Neural progenitor cell (in vitro differentiated cells): ENCODE data around the gene ZDHHC14. TPM values are rescaled to one million over a fixed set of nuclear protein-coding genes. Genes with fewer than 3 reads are reported as not detected.

ENCODE experiments used
- DNase-seq: peaks from one replicate; pipeline ENCODE4 v3.0.0-alpha.2; 2016; ENCODE audit warnings: low spot score
- H2AFZ ChIP-seq: fragments of 200-600 bp; sonication (generic); replicated peaks from 2 replicates; pipeline ENCODE4 v1.6.1; 2016; ENCODE audit warnings: antibody characterized with exemption
- H3F3A ChIP-seq: fragments of 200-600 bp; sonication (generic); 2 replicates; pipeline ENCODE4 v1.6.1; 2016; ENCODE audit warnings: antibody characterized with exemption, low read depth
- H3K27ac ChIP-seq: fragments of 200-600 bp; sonication (generic); 2 replicates; pipeline ENCODE4 v1.5.1; 2016; ENCODE audit warnings: mild to moderate bottlenecking
- H3K27me3 ChIP-seq: fragments of 200-600 bp; sonication (generic); 2 replicates; pipeline ENCODE4 v1.6.1; 2016; ENCODE audit warnings: mild to moderate bottlenecking, moderate library complexity
- H3K36me3 ChIP-seq: fragments of 200-600 bp; sonication (generic); 2 replicates; pipeline ENCODE4 v1.5.1; 2016
- H3K4me1 ChIP-seq: fragments of 200-600 bp; sonication (generic); 2 replicates; pipeline ENCODE4 v1.6.1; 2016; ENCODE audit warnings: mixed run types
- H3K4me2 ChIP-seq: fragments of 200-600 bp; sonication (generic); 2 replicates; pipeline ENCODE4 v1.6.1; 2016
- H3K4me3 ChIP-seq: fragments of 200-600 bp; sonication (generic); 2 replicates; pipeline ENCODE4 v1.5.1; 2016
- H3K79me2 ChIP-seq: fragments of 200-600 bp; sonication (generic); 2 replicates; pipeline ENCODE4 v1.6.1; 2016; ENCODE audit warnings: low read depth
- H3K9ac ChIP-seq: fragments of 200-600 bp; sonication (generic); 2 replicates; pipeline ENCODE4 v1.6.1; 2016
- H3K9me3 ChIP-seq: fragments of 200-600 bp; sonication (generic); 2 replicates; pipeline ENCODE4 v1.5.1; 2016; ENCODE audit warnings: low read depth
- H4K20me1 ChIP-seq: fragments of 200-600 bp; sonication (generic); 2 replicates; pipeline ENCODE4 v1.6.1; 2016; ENCODE audit warnings: low read depth
- H3K27ac Mint-ChIP-seq: 3 replicates; pipeline ENCODE4 v1.8.0; 2021; ENCODE audit warnings: mixed read lengths
- H3K27me3 Mint-ChIP-seq: 2 replicates; pipeline ENCODE4 v1.8.0; 2022; ENCODE audit warnings: low read depth, mild to moderate bottlenecking, inconsistent platforms, moderate library complexity, mixed read lengths; ENCODE audit not compliant: insufficient read depth
- H3K36me3 Mint-ChIP-seq: 3 replicates; pipeline ENCODE4 v1.8.0; 2021; ENCODE audit warnings: mixed read lengths
- H3K4me1 Mint-ChIP-seq: 3 replicates; pipeline ENCODE4 v1.8.0; 2021; ENCODE audit warnings: mixed read lengths
- H3K4me3 Mint-ChIP-seq: 3 replicates; pipeline ENCODE4 v1.8.0; 2021; ENCODE audit warnings: mild to moderate bottlenecking, moderate library complexity, mixed read lengths
- H3K9me3 Mint-ChIP-seq: 3 replicates; pipeline ENCODE4 v1.8.0; 2020; ENCODE audit warnings: mixed read lengths
- EZH2 ChIP-seq: fragments of 200-600 bp; sonication (generic); IDR thresholded peaks from 2 replicates; pipeline ENCODE4 v1.6.1; 2017; ENCODE audit warnings: antibody characterized with exemption, mild to moderate bottlenecking, moderate library complexity
- EZH2phosphoT487 ChIP-seq: fragments of 200-600 bp; sonication (generic); IDR thresholded peaks from 2 replicates; pipeline ENCODE4 v1.6.1; 2017; ENCODE audit warnings: antibody characterized with exemption
- total RNA-seq: library from RNA; depleted of rRNA; stranded (reverse); fragments of >200 nt; gene quantifications from 2 replicates; pipeline ENCODE4 v1.2.3, GENCODE V29; 2015; ENCODE audit warnings: low replicate concordance
- TF ChIP-seq, protein P1 (sequence below): fragments of 200-600 bp; sonication (generic); IDR thresholded peaks from 2 replicates; pipeline ENCODE4 v1.5.1; 2017; ENCODE audit warnings: antibody characterized with exemption, mild to moderate bottlenecking

ZDHHC14 gene
- total RNA-seq, 1 donor from 2014 or later: 14.5 TPM

- H3K4me3 Mint-ChIP-seq: no peak overlapping the region
- H3K4me1 Mint-ChIP-seq: peaks cover 14% of the 10 kb centered on the region
- H3K9ac ChIP-seq: no peak overlapping the region
- H3K4me1 ChIP-seq: no peaks in the 10 kb centered on the region
- no peaks in the 10 kb centered on the region for H3K36me3 ChIP-seq
- H3K27ac ChIP-seq: no peak overlapping the region
- no peaks in the 10 kb centered on the region for H4K20me1 ChIP-seq
- peaks cover 8% of the 10 kb centered on the region for H3K36me3 Mint-ChIP-seq
- no peaks in the 10 kb centered on the region for H3K79me2 ChIP-seq
- H3F3A ChIP-seq: no peaks in the 10 kb centered on the region
- peaks cover 10% of the 10 kb centered on the region for H3K9me3 Mint-ChIP-seq
- no peaks in the 10 kb centered on the region for H3K9me3 ChIP-seq
- DNase-seq: no peak
- no peak overlapping the region for H3K4me3 ChIP-seq
- no peaks in the 10 kb centered on the region for H3K27me3 ChIP-seq
- no peak overlapping the region for H3K27ac Mint-ChIP-seq
- H2AFZ ChIP-seq: no peak overlapping the region
- TF ChIP-seq EZH2 (no peak), EZH2phosphoT487 (no peak)
- TF ChIP-seq, protein P1, sequence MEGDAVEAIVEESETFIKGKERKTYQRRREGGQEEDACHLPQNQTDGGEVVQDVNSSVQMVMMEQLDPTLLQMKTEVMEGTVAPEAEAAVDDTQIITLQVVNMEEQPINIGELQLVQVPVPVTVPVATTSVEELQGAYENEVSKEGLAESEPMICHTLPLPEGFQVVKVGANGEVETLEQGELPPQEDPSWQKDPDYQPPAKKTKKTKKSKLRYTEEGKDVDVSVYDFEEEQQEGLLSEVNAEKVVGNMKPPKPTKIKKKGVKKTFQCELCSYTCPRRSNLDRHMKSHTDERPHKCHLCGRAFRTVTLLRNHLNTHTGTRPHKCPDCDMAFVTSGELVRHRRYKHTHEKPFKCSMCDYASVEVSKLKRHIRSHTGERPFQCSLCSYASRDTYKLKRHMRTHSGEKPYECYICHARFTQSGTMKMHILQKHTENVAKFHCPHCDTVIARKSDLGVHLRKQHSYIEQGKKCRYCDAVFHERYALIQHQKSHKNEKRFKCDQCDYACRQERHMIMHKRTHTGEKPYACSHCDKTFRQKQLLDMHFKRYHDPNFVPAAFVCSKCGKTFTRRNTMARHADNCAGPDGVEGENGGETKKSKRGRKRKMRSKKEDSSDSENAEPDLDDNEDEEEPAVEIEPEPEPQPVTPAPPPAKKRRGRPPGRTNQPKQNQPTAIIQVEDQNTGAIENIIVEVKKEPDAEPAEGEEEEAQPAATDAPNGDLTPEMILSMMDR: no peak
- no peak overlapping the region for H3K4me2 ChIP-seq
- H3K27me3 Mint-ChIP-seq: peaks cover 6% of the 10 kb centered on the region
Observed at GRCh38 chr6:157512382-157512682, 131.3 kb downstream of the ZDHHC14 start.

- H3K27ac ChIP-seq: no peak overlapping the region
- Mint-ChIP-seq H3K4me1 (peaks cover 18% of the 10 kb centered on the region), H3K9me3 (peaks cover 6% of the 10 kb centered on the region), H3K27me3 (peaks cover 6% of the 10 kb centered on the region), H3K27ac (no peak overlapping the region), H3K4me3 (no peak overlapping the region), H3K36me3 (peaks cover 4% of the 10 kb centered on the region)
- H3K79me2 ChIP-seq: no peaks in the 10 kb centered on the region
- H3K9me3 ChIP-seq: no peaks in the 10 kb centered on the region
- H3K4me2 ChIP-seq: no peak overlapping the region
- no peak overlapping the region for H3K4me3 ChIP-seq
- H3K4me1 ChIP-seq: no peaks in the 10 kb centered on the region
- H3F3A ChIP-seq: no peaks in the 10 kb centered on the region
- no peak overlapping the region for H3K9ac ChIP-seq
- no peaks in the 10 kb centered on the region for H3K27me3 ChIP-seq
- TF ChIP-seq EZH2phosphoT487: no peak
- TF ChIP-seq, protein P1: no peak
- no peak for TF ChIP-seq EZH2
- no peaks in the 10 kb centered on the region for H4K20me1 ChIP-seq
- H3K36me3 ChIP-seq: no peaks in the 10 kb centered on the region
- DNase-seq: no peak
- H2AFZ ChIP-seq: no peak overlapping the region
Observed at GRCh38 chr6:157513004-157513603, 132.1 kb downstream of the ZDHHC14 start.

DNA sequence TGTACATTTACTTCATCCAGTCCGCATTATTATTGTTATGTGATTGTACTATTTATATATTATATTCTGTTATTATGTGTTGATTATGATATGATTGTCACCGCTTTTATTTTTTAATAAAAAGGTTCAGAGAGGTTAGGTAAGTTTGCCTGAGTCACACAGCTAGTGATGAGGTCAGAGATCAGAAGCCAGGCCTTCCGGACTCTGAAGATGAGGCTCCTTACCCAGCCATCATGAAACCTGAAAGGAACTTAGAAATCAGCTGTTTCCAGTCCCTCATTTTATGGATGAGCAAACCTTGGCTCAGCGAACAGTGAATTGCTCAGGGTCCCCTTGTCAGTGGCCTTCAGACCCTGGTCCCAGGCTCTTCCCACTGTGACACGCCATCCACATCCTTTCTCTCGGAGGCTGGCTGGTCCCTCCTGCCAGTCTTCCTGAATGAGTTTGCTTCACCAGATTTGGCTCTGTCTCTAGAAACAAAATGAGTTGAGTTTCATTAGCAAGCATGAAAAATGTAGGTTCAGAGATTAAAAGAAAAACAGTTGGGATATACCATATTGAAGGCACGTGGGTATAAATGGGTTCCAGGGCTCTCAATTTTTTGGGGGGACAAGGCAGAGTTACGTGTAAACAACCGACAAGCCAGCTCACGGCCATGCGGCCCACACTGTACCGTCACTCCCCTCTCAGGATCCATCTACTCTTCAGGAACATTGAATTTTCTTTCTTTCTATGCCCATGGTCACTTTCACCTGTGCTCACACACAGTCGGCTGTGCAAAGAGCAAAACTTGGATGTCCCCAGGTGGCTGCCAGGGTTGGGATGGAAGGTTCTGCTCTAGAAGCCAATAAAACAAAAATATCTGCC is 132.9 kb downstream of the ZDHHC14 start:
- Histone ChIP-seq H3K27me3 (no peaks in the 10 kb centered on the region), H3K27ac (no peak overlapping the region), H3K36me3 (no peaks in the 10 kb centered on the region), H3K4me3 (no peak overlapping the region), H4K20me1 (no peaks in the 10 kb centered on the region), H3K79me2 (no peaks in the 10 kb centered on the region), H3K4me2 (no peak overlapping the region), H3K4me1 (peaks cover 4% of the 10 kb centered on the region), H3K9ac (no peak overlapping the region), H2AFZ (no peak overlapping the region), H3F3A (no peaks in the 10 kb centered on the region), H3K9me3 (no peaks in the 10 kb centered on the region)
- peaks cover 6% of the 10 kb centered on the region for H3K9me3 Mint-ChIP-seq
- peaks cover 6% of the 10 kb centered on the region for H3K27me3 Mint-ChIP-seq
- peaks cover 4% of the 10 kb centered on the region for H3K36me3 Mint-ChIP-seq
- peak overlapping the region; percentile 46 for H3K27ac Mint-ChIP-seq
- H3K4me1 Mint-ChIP-seq: peaks cover 24% of the 10 kb centered on the region
- DNase-seq: no peak
- TF ChIP-seq, protein P1: no peak
- TF ChIP-seq EZH2phosphoT487 (no peak), EZH2 (no peak)
- no peak overlapping the region for H3K4me3 Mint-ChIP-seq
